ENCODE measurements around the gene RPL22L1.
"Not testable (repeated sequence)": the region's sequence is repeated elsewhere in the genome, so short reads cannot be mapped to it uniquely, and the experiment has no call there.

The RPL22L1 gene

GRCh38 chr3:170877311-170877710 is 7.3 kb upstream of the RPL22L1 start:
- not testable (repeated sequence) for DNase-seq

GRCh38 chr3:170876537-170876936 is 6.5 kb upstream of the RPL22L1 start:
- DNase-seq: no peak

GRCh38 chr3:170869239-170869590 is 780 bp downstream of the RPL22L1 start:
- DNase-seq: no peak

- DNase-seq: no peak
These were observed 1.3 kb downstream of the RPL22L1 start for GRCh38 chr3:170868577-170869238.

- no peak for DNase-seq
These were observed 2.7 kb downstream of the RPL22L1 start for GRCh38 chr3:170867143-170867937.

- DNase-seq: no peak
These were observed 3.5 kb downstream of the RPL22L1 start for GRCh38 chr3:170866499-170866898.

GRCh38 chr3:170865209-170866094 is 4.5 kb downstream of the RPL22L1 start:
- DNase-seq: no peak

GRCh38 chr3:170864525-170865208 is 5.3 kb downstream of the RPL22L1 start:
- no peak for DNase-seq

- DNase-seq: no peak
These were observed 6.2 kb downstream of the RPL22L1 start for GRCh38 chr3:170863816-170864215.

GRCh38 chr3:170862618-170863374 is 7.2 kb downstream of the RPL22L1 start:
- peak; percentile 62 for DNase-seq

- no peak for DNase-seq
These were observed 11.4 kb downstream of the RPL22L1 start for GRCh38 chr3:170858599-170858998.

- DNase-seq: no peak
These were observed 17.7 kb downstream of the RPL22L1 start for GRCh38 chr3:170852324-170852723.

GRCh38 chr3:170848292-170848917 is 21.6 kb downstream of the RPL22L1 start:
- DNase-seq: no peak

GRCh38 chr3:170844377-170844776 is 25.6 kb downstream of the RPL22L1 start:
- no peak for DNase-seq

GRCh38 chr3:170840291-170840859 is 29.6 kb downstream of the RPL22L1 start:
- no peak for DNase-seq

GRCh38 chr3:170839518-170840100 is 30.4 kb downstream of the RPL22L1 start:
- DNase-seq: no peak

- no peak for DNase-seq
These were observed 33.5 kb downstream of the RPL22L1 start for GRCh38 chr3:170836491-170836890.

GRCh38 chr3:170835336-170835735 is 34.7 kb downstream of the RPL22L1 start:
- no peak for DNase-seq

- no peak for DNase-seq
These were observed 39.4 kb downstream of the RPL22L1 start for GRCh38 chr3:170830580-170830979.

- DNase-seq: no peak
These were observed 40.3 kb downstream of the RPL22L1 start for GRCh38 chr3:170829546-170830272.
